ENCODE results near the gene ZKSCAN1.

DNA sequence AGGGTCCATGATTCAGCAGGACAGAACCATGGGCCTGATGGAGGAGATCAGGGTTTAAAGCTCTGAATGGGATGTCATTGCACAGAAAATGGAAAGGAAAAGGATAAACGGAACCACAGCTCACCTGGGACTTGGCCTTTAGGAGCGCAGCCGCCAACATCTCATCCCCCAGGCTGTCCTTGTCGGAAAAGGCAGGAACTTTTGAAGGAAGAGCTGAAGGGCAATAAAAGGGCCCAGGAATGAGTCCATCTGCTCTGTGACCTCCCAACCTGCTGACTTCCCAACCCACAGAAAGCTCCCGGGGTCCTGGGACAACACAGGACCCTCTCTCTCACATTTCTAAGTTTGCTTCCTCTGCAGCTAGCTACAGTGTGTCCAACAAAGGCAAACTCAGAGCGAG lies 60.0 kb downstream of the ZKSCAN1 start:
- TF ChIP-seq, protein P1, sequence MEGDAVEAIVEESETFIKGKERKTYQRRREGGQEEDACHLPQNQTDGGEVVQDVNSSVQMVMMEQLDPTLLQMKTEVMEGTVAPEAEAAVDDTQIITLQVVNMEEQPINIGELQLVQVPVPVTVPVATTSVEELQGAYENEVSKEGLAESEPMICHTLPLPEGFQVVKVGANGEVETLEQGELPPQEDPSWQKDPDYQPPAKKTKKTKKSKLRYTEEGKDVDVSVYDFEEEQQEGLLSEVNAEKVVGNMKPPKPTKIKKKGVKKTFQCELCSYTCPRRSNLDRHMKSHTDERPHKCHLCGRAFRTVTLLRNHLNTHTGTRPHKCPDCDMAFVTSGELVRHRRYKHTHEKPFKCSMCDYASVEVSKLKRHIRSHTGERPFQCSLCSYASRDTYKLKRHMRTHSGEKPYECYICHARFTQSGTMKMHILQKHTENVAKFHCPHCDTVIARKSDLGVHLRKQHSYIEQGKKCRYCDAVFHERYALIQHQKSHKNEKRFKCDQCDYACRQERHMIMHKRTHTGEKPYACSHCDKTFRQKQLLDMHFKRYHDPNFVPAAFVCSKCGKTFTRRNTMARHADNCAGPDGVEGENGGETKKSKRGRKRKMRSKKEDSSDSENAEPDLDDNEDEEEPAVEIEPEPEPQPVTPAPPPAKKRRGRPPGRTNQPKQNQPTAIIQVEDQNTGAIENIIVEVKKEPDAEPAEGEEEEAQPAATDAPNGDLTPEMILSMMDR (IDR thresholded peaks at IDR 0.05), result no peak
- TF ChIP-seq POLR2A (IDR thresholded peaks at IDR 0.05), result no peak

Data from prostate gland (tissue), 2 donors.